Small intestine (tissue), 7 donors: ENCODE data around the gene SPATA6. TPM values are rescaled to one million over a fixed set of nuclear protein-coding genes. Genes with fewer than 3 reads are reported as not detected.
"Not testable (repeated sequence)": the region's sequence is repeated elsewhere in the genome, so short reads cannot be mapped to it uniquely, and the experiment has no call there.

Experiments
- DNase-seq, 2 donors: peaks; one replicate each; pipeline versions ENCODE4 v3.0.0 to v3.0.0-alpha.2; 2013
- FAIRE-seq: peaks from 2 replicates; lab custom pipeline; 2012; peaks lifted over from hg19 to GRCh38; lab: Jason Lieb, UNC
- H3K27ac ChIP-seq, 3 donors: one replicate each; pipeline ENCODE4 v1.5.1; 2013; ENCODE audit warnings: low read length in 2 of 3, mild to moderate bottlenecking in 2 of 3, control low read depth in 1 of 3, inconsistent platforms in 1 of 3, low read depth in 1 of 3, moderate library complexity in 1 of 3
- H3K27me3 ChIP-seq, 3 donors: one replicate each; pipeline ENCODE4 v1.6.1; 2013; ENCODE audit warnings: low read length in 3 of 3, inconsistent platforms in 1 of 3; ENCODE audit not compliant: control insufficient read depth in 3 of 3, insufficient read depth in 3 of 3
- H3K36me3 ChIP-seq, 3 donors: one replicate each; pipeline ENCODE4 v1.6.1; 2013; ENCODE audit warnings: low read length in 3 of 3, inconsistent platforms in 1 of 3, low read depth in 1 of 3, mild to moderate bottlenecking in 1 of 3, moderate library complexity in 1 of 3; ENCODE audit not compliant: control insufficient read depth in 3 of 3, insufficient read depth in 2 of 3
- H3K4me1 ChIP-seq, 3 donors: one replicate each; pipeline ENCODE4 v1.6.1; 2013; ENCODE audit warnings: low read length in 2 of 3, inconsistent platforms in 1 of 3, low read depth in 1 of 3, mild to moderate bottlenecking in 1 of 3, moderate library complexity in 1 of 3; ENCODE audit not compliant: control insufficient read depth in 3 of 3, insufficient read depth in 2 of 3
- H3K4me3 ChIP-seq, 3 donors: one replicate each; pipeline ENCODE4 v1.5.1; 2013; ENCODE audit warnings: low read length in 3 of 3, control low read depth in 1 of 3, inconsistent platforms in 1 of 3, low read depth in 1 of 3, mild to moderate bottlenecking in 1 of 3, moderate library complexity in 1 of 3
- H3K9me3 ChIP-seq, 2 donors: one replicate each; pipeline ENCODE4 v1.6.1; 2013; ENCODE audit warnings: low read depth in 1 of 2, low read length in 1 of 2; ENCODE audit not compliant: control insufficient read depth in 2 of 2, insufficient read depth in 1 of 2
- WGBS, 3 donors: extraction: QIAGEN DNeasy Blood & Tissue Kit; methylation state at CpG; one replicate each; pipeline ENCODE4 v1.1.7; 2013; 5-methylcytosine and 5-hydroxymethylcytosine counted together
- polyA plus RNA-seq, 4 donors: library from polyadenylated mRNA; stranded (reverse) in 3 of 4; unstranded in 1 of 4; fragments of 200-250 nt in 3 of 4; fragments of 120-200 nt in 1 of 4; gene quantifications; one replicate each; pipeline versions ENCODE4 v1.2.1 to v1.2.3, GENCODE V29; 2013
- donor health status: healthy with polysubstance abuse.
- donor health status: control.
- donor health status: control.
- donor health status: Bipolar disorder and iron deficiency.
- donor health status: healthy.

Gene SPATA6
- polyA plus RNA-seq, 4 donors: 2.5 to 6.2 (median 3.1) TPM

GRCh38 chr1:48284696-48285420 is 187.1 kb downstream of the SPATA6 start:
- not testable (repeated sequence) for H3K27me3 ChIP-seq, H3K36me3 ChIP-seq, H3K9me3 ChIP-seq, H3K4me3 ChIP-seq, H3K27ac ChIP-seq, H3K4me1 ChIP-seq, DNase-seq, FAIRE-seq
- WGBS, 3 donors: 48 to 61% (median 58%) methylated on average over 10 of the region's 10 CpGs

- H3K27ac ChIP-seq, DNase-seq, FAIRE-seq, H3K4me3 ChIP-seq, H3K9me3 ChIP-seq, H3K27me3 ChIP-seq, H3K4me1 ChIP-seq, H3K36me3 ChIP-seq: not testable (repeated sequence)
These were observed 189.7 kb downstream of the SPATA6 start for GRCh38 chr1:48282329-48282728.

- not testable (repeated sequence) for H3K27ac ChIP-seq, H3K36me3 ChIP-seq, H3K27me3 ChIP-seq, FAIRE-seq, DNase-seq, H3K4me1 ChIP-seq, H3K4me3 ChIP-seq, H3K9me3 ChIP-seq
- WGBS, 3 donors: 84 to 87% (median 86%) methylated on average over 7 to 10 of the region's 10 CpGs
These were observed 194.6 kb downstream of the SPATA6 start for GRCh38 chr1:48277437-48277836.

- Histone ChIP-seq H3K4me1 (no peaks in the 10 kb centered on the region), H3K27me3 (no peaks in the 10 kb centered on the region), H3K4me3 (no peak overlapping the region), H3K36me3 (no peaks in the 10 kb centered on the region), H3K27ac (no peak overlapping the region), H3K9me3 (peaks cover 0 to 11% of the 10 kb centered on the region in 2 donors)
- DNase-seq (no peak), FAIRE-seq (no peak)
- 61 to 96% (median 87%) methylated on average over 2 of the region's 2 CpGs for WGBS, 3 donors
These were observed 205.4 kb downstream of the SPATA6 start for GRCh38 chr1:48266576-48266975.

- Histone ChIP-seq H3K36me3 (no peaks in the 10 kb centered on the region), H3K9me3 (peaks cover 0 to 11% of the 10 kb centered on the region in 2 donors), H3K27me3 (no peaks in the 10 kb centered on the region), H3K4me3 (no peak overlapping the region), H3K4me1 (no peaks in the 10 kb centered on the region), H3K27ac (no peak overlapping the region)
- 49 to 81% (median 79%) methylated on average over 1 of the region's 1 CpG for WGBS, 3 donors
- DNase-seq (no peak), FAIRE-seq (no peak)
These were observed 209.0 kb downstream of the SPATA6 start for GRCh38 chr1:48263041-48263440.

- no peak for DNase-seq
- no peak for FAIRE-seq
- peaks cover 0 to under 1% of the 10 kb centered on the region in 2 donors for H3K9me3 ChIP-seq
- no peaks in the 10 kb centered on the region for H3K36me3 ChIP-seq
- H3K4me3 ChIP-seq: no peak overlapping the region
- no peak overlapping the region for H3K27ac ChIP-seq
- no peaks in the 10 kb centered on the region for H3K4me1 ChIP-seq
- no peaks in the 10 kb centered on the region for H3K27me3 ChIP-seq
These were observed 210.1 kb downstream of the SPATA6 start for GRCh38 chr1:48261881-48262400.

- whole genome bisulfite sequencing, 3 donors: 91 to 100% (median 100%) methylated on average over 1 of the region's 1 CpG
These were observed 213.9 kb downstream of the SPATA6 start for GRCh38 chr1:48258106-48258505.

GRCh38 chr1:48254254-48254653 is 217.8 kb downstream of the SPATA6 start:
- 60 to 77% (median 74%) methylated on average over 1 of the region's 1 CpG for WGBS, 3 donors
- DNase-seq (peak in 1 of 2 donors; percentile 44), FAIRE-seq (no peak)
- Histone ChIP-seq H3K4me1 (peaks cover 7 to 30% (median 9%) of the 10 kb centered on the region in 3 donors), H3K27me3 (no peaks in the 10 kb centered on the region), H3K36me3 (peaks cover 0 to 3% (median 2%) of the 10 kb centered on the region in 3 donors), H3K27ac (no peak overlapping the region), H3K9me3 (no peaks in the 10 kb centered on the region), H3K4me3 (no peak overlapping the region)

More at GRCh38 chr1:48258106-48258505, 213.9 kb downstream of the SPATA6 start:
- FAIRE-seq: no peak
- no peak for DNase-seq
- H3K9me3 ChIP-seq: no peaks in the 10 kb centered on the region
- H3K4me3 ChIP-seq: no peak overlapping the region
- no peaks in the 10 kb centered on the region for H3K27me3 ChIP-seq
- H3K4me1 ChIP-seq: peaks cover 0 to 4% (median 2%) of the 10 kb centered on the region in 3 donors
- H3K36me3 ChIP-seq: peaks cover 0 to 1% (median 0%) of the 10 kb centered on the region in 3 donors
- H3K27ac ChIP-seq: no peak overlapping the region
